SK-N-SH treated with all-trans-retinoic acid at 6 μM for 48 hours (cell line): Measurements from ENCODE around the gene COMT.

Source experiments
- BACH2 ChIP-seq: fragments of 250-450 bp; sonication (Bioruptor Pico); IDR thresholded peaks from 2 replicates; pipeline ENCODE4 v1.9.0; 2021; ENCODE audit warnings: mild to moderate bottlenecking, borderline replicate concordance
- ZC3H10 ChIP-seq: fragments of 250-450 bp; sonication (Bioruptor Pico); IDR thresholded peaks from 2 replicates; pipeline ENCODE4 v1.5.1; 2021; ENCODE audit warnings: mild to moderate bottlenecking, moderate library complexity
- TF ChIP-seq, protein P1 (sequence below): fragments of 250-450 bp; sonication (Bioruptor Pico); IDR thresholded peaks from 2 replicates; pipeline ENCODE4 v1.8.0; 2020; ENCODE audit warnings: mild to moderate bottlenecking, moderate library complexity, borderline replicate concordance

DNA sequence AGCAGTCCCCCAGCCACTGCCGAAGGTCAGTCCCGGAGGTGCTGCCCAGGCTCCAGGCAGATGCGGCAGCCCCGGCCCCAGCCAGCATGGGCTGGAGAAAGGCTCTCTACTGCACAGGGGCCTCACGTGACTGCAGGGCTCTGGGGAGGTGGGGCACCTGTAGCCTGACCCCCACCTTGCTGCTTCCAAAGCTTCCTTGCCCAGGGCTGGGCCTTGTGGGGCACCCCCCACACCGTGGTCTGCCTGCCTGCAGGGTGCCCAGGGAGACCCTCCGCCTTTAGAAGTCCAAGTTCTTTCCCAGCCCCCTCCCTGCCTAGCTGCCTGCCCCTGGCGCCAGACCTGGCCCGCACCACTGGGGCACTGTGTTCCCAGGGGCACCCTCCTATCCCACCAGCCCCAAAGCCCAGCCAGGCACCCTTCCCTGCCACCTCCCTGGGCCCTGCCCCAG lies 28.5 kb downstream of the COMT start:
- no peak for TF ChIP-seq BACH2 (CRISPR knock-in tag)
- TF ChIP-seq, protein P1, sequence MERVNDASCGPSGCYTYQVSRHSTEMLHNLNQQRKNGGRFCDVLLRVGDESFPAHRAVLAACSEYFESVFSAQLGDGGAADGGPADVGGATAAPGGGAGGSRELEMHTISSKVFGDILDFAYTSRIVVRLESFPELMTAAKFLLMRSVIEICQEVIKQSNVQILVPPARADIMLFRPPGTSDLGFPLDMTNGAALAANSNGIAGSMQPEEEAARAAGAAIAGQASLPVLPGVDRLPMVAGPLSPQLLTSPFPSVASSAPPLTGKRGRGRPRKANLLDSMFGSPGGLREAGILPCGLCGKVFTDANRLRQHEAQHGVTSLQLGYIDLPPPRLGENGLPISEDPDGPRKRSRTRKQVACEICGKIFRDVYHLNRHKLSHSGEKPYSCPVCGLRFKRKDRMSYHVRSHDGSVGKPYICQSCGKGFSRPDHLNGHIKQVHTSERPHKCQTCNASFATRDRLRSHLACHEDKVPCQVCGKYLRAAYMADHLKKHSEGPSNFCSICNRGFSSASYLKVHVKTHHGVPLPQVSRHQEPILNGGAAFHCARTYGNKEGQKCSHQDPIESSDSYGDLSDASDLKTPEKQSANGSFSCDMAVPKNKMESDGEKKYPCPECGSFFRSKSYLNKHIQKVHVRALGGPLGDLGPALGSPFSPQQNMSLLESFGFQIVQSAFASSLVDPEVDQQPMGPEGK (CRISPR knock-in tag), result no peak
- no peak for TF ChIP-seq ZC3H10 (CRISPR knock-in tag)
